NOMO-1 (cell line): ENCODE measurements around the gene PDLIM7.
"Not testable (repeated sequence)": the region's sequence is repeated elsewhere in the genome, so short reads cannot be mapped to it uniquely, and the experiment has no call there.

ENCODE experiments used
- DNase-seq, 2 experiments: peaks; one replicate each; lab custom pipeline; 2025; ENCODE audit not compliant: unreplicated experiment in 2 of 2; lab: John Stamatoyannopoulos, UW

PDLIM7 gene

GRCh38 chr5:177492841-177493240, 4.6 kb downstream of the PDLIM7 start:
- no peak for DNase-seq

- DNase-seq = no peak
Observed at GRCh38 chr5:177491983-177492746, 5.2 kb downstream of the PDLIM7 start.

GRCh38 chr5:177491429-177491945, 5.9 kb downstream of the PDLIM7 start:
- DNase-seq = no peak

GRCh38 chr5:177490992-177491391, 6.4 kb downstream of the PDLIM7 start:
- DNase-seq = no peak

GRCh38 chr5:177490311-177490991, 7.0 kb downstream of the PDLIM7 start:
- no peak for DNase-seq

GRCh38 chr5:177489119-177489716, 8.2 kb downstream of the PDLIM7 start:
- DNase-seq = no peak

- no peak for DNase-seq
Observed at GRCh38 chr5:177487975-177488374, 9.4 kb downstream of the PDLIM7 start.

GRCh38 chr5:177487144-177487543, 10.3 kb downstream of the PDLIM7 start:
- DNase-seq = no peak

- DNase-seq = no peak
Observed at GRCh38 chr5:177486256-177486655, 11.1 kb downstream of the PDLIM7 start.

- not testable (repeated sequence) for DNase-seq
Observed at GRCh38 chr5:177485753-177486152, 11.7 kb downstream of the PDLIM7 start.

- no peak for DNase-seq
Observed at GRCh38 chr5:177484902-177485549, 12.4 kb downstream of the PDLIM7 start.

GRCh38 chr5:177483994-177484901, 13.2 kb downstream of the PDLIM7 start:
- no peak for DNase-seq

- DNase-seq = no peak
Observed at GRCh38 chr5:177483042-177483441, 14.4 kb downstream of the PDLIM7 start.

GRCh38 chr5:177482359-177482795, 15.0 kb downstream of the PDLIM7 start:
- DNase-seq = no peak

- peak in 1 of 2 experiments; percentile 41 for DNase-seq
Observed at GRCh38 chr5:177479774-177480173, 17.6 kb downstream of the PDLIM7 start.

GRCh38 chr5:177478711-177479646, 18.4 kb downstream of the PDLIM7 start:
- peak; percentile 86 to 91 for DNase-seq

- DNase-seq = no peak
Observed at GRCh38 chr5:177477701-177478477, 19.5 kb downstream of the PDLIM7 start.
